H7 (cell line): ENCODE results near the gene SLC6A7. TPM values are rescaled to one million over a fixed set of nuclear protein-coding genes. Genes with fewer than 3 reads are reported as not detected.
A peak's percentile ranks its signal among the peaks of the same experiment; 100 is the strongest.

Experiments used
- DNase-seq: peaks from one replicate; pipeline ENCODE4 v3.0.0; 2012
- H3K27me3 ChIP-seq: 2 replicates; pipeline ENCODE4 v1.6.0; 2011; ENCODE audit warnings: mild to moderate bottlenecking, low read length; ENCODE audit not compliant: control insufficient read depth, insufficient read depth
- H3K36me3 ChIP-seq: replicated peaks from 2 replicates; pipeline ENCODE4 v1.5.1; 2011; ENCODE audit warnings: low read length; ENCODE audit not compliant: control insufficient read depth, insufficient read depth
- H3K4me3 ChIP-seq: 2 replicates; pipeline ENCODE4 v1.5.1; 2011; ENCODE audit warnings: low read depth, mild to moderate bottlenecking, control low read depth, low read length, moderate library complexity; ENCODE audit not compliant: insufficient read depth
- total RNA-seq: library from RNA; depleted of rRNA; stranded (reverse); fragments of >200 nt; shearing (Covaris generic); gene quantifications from 2 replicates; pipeline ENCODE4 v1.2.3, GENCODE V29; 2014

Gene SLC6A7
- total RNA-seq, 1 experiment from 2014 or later: not detected

- DNase-seq: no peak
- H3K36me3 ChIP-seq: no peaks in the 10 kb centered on the region
- no peaks in the 10 kb centered on the region; the same call in 1 of the 2 replicates for H3K27me3 ChIP-seq
- H3K4me3 ChIP-seq: no peak overlapping the region
Measured at GRCh38 chr5:150149618-150150017, 40.2 kb upstream of the SLC6A7 start.

- Histone ChIP-seq H3K36me3 (no peaks in the 10 kb centered on the region), H3K4me3 (no peak overlapping the region), H3K27me3 (no peaks in the 10 kb centered on the region; the same call in 1 of the 2 replicates)
- DNase-seq: no peak
Measured at GRCh38 chr5:150152636-150153462, 37.0 kb upstream of the SLC6A7 start.

GRCh38 chr5:150153483-150153882 lies 36.4 kb upstream of the SLC6A7 start:
- H3K27me3 ChIP-seq: no peaks in the 10 kb centered on the region; the same call in 1 of the 2 replicates
- no peak overlapping the region for H3K4me3 ChIP-seq
- no peaks in the 10 kb centered on the region for H3K36me3 ChIP-seq
- DNase-seq: no peak

- DNase-seq: no peak
- no peaks in the 10 kb centered on the region for H3K36me3 ChIP-seq
- no peaks in the 10 kb centered on the region; the same call in 1 of the 2 replicates for H3K27me3 ChIP-seq
- H3K4me3 ChIP-seq: no peak overlapping the region
Measured at GRCh38 chr5:150153957-150154617, 35.8 kb upstream of the SLC6A7 start.

GRCh38 chr5:150154618-150155128 lies 35.2 kb upstream of the SLC6A7 start:
- no peaks in the 10 kb centered on the region; the same call in 1 of the 2 replicates for H3K27me3 ChIP-seq
- no peaks in the 10 kb centered on the region for H3K36me3 ChIP-seq
- peak; percentile 59 for DNase-seq
- no peak overlapping the region for H3K4me3 ChIP-seq

GRCh38 chr5:150155258-150156026 lies 34.4 kb upstream of the SLC6A7 start, which contains the start of gene PDGFRB:
Gene PDGFRB (minus strand): TSS chr5:150155845. CDS start chr5:150137047, 18,798 bp downstream.
- DNase-seq: peak; percentile 93
- peak within 1 kb of the TSS; percentile 29; the same call in 1 of the 2 replicates for H3K4me3 ChIP-seq
- H3K27me3 ChIP-seq: no peaks in the 10 kb centered on the region
- H3K36me3 ChIP-seq: no peaks in the 10 kb centered on the region

GRCh38 chr5:150156027-150156368 lies 33.9 kb upstream of the SLC6A7 start:
- peak overlapping the region; percentile 29; the same call in 1 of the 2 replicates for H3K4me3 ChIP-seq
- no peak for DNase-seq

GRCh38 chr5:150156540-150156939 lies 33.3 kb upstream of the SLC6A7 start:
- no peaks in the 10 kb centered on the region for H3K27me3 ChIP-seq
- DNase-seq: no peak
- no peaks in the 10 kb centered on the region for H3K36me3 ChIP-seq
- no peak overlapping the region for H3K4me3 ChIP-seq

More at GRCh38 chr5:150156027-150156368, 33.9 kb upstream of the SLC6A7 start:
- Histone ChIP-seq H3K27me3 (no peaks in the 10 kb centered on the region), H3K36me3 (no peaks in the 10 kb centered on the region)

- H3K27me3 ChIP-seq: no peaks in the 10 kb centered on the region
- H3K4me3 ChIP-seq: no peak overlapping the region
- H3K36me3 ChIP-seq: no peaks in the 10 kb centered on the region
- no peak for DNase-seq
Measured at GRCh38 chr5:150157168-150157567, 32.7 kb upstream of the SLC6A7 start.

- Histone ChIP-seq H3K27me3 (peaks cover 2% of the 10 kb centered on the region), H3K36me3 (no peaks in the 10 kb centered on the region), H3K4me3 (no peak overlapping the region)
- DNase-seq: no peak
Measured at GRCh38 chr5:150158170-150158949, 31.5 kb upstream of the SLC6A7 start.

GRCh38 chr5:150159031-150159430 lies 30.8 kb upstream of the SLC6A7 start:
- DNase-seq: no peak
- Histone ChIP-seq H3K4me3 (no peak overlapping the region), H3K36me3 (no peaks in the 10 kb centered on the region), H3K27me3 (peaks cover 3% of the 10 kb centered on the region)

GRCh38 chr5:150159741-150160179 lies 30.1 kb upstream of the SLC6A7 start:
- Histone ChIP-seq H3K36me3 (no peaks in the 10 kb centered on the region), H3K4me3 (no peak overlapping the region), H3K27me3 (peaks cover 10% of the 10 kb centered on the region)
- no peak for DNase-seq

GRCh38 chr5:150160448-150161081 lies 29.3 kb upstream of the SLC6A7 start:
- H3K36me3 ChIP-seq: no peaks in the 10 kb centered on the region
- no peak overlapping the region for H3K4me3 ChIP-seq
- no peak for DNase-seq
- peaks cover 18% of the 10 kb centered on the region for H3K27me3 ChIP-seq
